ENCODE measurements around the gene NES.

Gene NES

DNA sequence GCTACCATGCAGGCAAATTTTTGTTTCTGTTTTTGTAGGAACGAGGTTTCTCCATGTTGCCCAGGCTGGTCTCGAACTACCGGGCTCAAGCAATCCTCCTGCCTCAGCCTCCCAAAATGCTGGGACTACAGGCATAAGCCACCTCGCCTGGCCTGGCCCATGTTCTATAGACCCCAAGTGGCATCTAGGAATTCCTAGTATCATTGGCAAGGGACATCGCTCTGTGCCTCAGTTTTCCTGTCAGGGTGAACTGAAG, 14.5 kb downstream of the NES start:
- no peak for DNase-seq

- DNase-seq, result no peak
Observed at GRCh38 chr1:156662005-156662799, 15.0 kb downstream of the NES start.

- DNase-seq, result no peak
Observed at GRCh38 chr1:156660752-156661112, 16.5 kb downstream of the NES start.

DNA sequence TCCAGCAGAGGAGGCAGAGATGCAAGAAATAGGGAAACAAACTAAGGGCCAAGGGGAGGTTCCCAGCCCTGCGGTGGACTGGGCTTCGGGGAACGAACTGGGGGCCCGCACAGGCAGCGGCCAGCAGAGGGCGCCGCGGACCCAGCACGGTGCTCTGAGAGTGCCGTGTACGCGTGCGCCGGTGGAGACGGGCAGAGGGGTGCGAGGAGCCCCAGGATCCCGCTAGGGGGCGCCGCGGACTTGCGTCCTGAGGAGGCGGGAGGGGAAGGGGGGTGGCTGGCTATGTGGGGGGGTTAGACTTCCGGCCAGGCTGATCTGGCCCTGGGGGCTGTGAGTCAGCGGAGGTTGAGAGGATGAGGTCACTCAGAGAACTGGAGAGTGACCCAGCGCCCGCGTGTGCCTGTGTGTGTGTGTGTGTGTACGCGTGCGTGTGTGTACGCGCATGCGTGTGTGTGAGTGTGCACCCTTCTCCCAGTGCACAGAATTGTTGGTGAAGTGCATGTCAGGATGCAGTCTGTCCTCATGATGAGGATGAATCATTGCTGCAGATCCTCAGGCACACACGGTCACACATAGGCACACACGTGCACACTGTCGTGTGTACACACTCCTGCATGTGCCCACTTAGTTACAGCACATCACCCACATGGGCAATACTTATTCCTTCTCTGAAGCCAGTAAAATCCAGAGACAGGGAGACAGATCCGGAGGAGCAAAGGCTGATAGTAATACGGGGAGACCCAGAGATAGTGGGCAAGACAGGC, 17.0 kb downstream of the NES start:
- peak; percentile 97 for DNase-seq

DNA sequence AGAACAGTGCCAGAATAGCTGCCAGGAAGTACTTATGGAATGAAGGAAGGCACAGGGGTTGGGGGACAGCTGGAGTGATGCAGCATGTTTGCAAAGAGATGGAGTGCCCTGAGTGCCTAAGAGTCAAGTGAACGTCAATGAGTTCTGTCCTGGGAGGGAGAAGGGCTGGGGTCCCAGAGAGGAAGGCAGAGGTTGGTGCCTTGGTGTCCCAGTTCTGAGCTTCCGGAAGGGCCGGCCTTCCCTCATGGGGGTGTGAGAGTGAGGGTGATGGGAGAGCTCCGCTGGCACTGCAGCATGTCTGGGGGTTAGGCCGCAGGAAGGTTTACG, 17.6 kb downstream of the NES start:
- no peak for DNase-seq

GRCh38 chr1:156658945-156659574, 18.1 kb downstream of the NES start:
- no peak for DNase-seq

DNA sequence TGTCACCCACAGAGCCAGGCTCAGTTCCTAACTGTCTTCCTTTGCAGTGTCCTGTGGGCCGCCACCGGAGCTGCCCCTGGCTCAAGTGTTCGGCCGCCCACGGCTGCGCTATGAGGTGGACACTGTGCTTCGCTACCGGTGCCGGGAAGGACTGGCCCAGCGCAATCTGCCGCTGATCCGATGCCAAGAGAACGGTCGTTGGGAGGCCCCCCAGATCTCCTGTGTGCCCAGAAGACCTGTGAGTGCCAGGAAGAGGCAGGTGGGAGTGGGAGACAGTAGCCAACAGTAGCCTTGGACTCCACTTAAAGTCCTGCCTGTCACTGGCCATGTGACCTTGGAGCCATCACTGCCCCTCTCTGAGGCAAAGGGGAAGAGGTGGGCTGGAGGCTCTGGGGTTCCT, 18.7 kb downstream of the NES start:
- DNase-seq, result no peak

DNA sequence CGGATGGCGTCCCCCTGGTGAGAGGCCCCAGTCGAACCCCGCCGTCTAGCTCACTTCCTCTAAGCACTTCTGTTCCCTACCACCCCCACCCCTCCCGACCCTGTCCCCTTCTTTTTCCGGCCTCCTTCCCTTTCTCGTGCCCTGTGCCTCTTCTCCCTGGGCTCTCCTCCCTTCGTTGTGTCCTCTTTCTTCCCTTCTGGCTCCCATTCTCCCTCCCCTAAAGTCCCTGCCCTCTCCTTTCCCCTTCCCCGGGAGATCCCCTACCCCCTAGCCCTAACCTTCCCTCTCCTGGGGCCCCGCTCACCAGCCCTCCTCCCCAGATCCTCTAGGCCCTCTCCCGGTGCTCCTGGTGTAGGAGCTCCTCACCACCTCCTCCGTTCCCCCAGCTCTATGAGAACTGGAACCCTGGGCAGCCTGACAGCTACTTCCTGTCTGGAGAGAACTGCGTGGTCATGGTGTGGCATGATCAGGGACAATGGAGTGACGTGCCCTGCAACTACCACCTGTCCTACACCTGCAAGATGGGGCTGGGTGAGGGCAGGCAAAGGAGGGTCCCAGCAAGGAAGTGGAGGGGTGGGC, 19.4 kb downstream of the NES start:
- DNase-seq, result no peak

DNA sequence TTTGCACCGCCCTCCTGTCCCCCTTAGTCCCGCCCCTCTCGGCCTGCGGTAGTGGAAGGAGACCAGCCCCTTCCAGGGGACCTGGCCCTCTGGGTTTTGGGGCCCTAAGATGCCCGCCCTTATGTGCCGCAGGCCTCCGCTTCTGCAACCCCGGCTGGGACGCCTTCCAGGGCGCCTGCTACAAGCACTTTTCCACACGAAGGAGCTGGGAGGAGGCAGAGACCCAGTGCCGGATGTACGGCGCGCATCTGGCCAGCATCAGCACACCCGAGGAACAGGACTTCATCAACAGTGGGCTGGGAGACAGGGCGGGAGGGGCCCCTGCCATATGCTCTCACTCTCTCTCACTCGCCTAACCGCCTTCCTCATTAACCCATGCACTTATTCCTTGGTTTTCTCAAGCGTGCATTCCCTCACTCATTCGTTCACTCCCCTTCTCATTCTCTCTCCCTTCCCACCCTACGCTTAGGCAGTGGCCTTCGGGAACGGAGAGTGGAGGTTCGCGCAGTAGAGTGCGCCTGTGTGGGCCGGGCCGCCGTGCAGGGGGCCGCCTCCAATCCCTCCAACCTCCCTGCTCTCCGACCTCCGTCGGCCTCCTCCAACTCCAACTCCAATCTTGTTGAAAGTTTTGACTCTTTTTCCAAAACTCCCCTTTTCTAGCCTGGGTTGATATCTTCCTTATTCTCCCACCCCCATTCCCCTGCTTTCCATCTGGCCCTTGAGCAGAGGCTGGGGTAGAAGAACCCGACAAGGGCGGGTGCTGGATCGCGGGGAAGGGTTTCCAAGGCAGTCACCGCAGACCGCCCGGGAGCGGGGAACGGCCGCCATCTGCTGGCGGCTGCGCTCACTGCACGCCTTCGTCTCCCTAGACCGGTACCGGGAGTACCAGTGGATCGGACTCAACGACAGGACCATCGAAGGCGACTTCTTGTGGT, 20.1 kb downstream of the NES start:
- DNase-seq, result peak; percentile 65

DNA sequence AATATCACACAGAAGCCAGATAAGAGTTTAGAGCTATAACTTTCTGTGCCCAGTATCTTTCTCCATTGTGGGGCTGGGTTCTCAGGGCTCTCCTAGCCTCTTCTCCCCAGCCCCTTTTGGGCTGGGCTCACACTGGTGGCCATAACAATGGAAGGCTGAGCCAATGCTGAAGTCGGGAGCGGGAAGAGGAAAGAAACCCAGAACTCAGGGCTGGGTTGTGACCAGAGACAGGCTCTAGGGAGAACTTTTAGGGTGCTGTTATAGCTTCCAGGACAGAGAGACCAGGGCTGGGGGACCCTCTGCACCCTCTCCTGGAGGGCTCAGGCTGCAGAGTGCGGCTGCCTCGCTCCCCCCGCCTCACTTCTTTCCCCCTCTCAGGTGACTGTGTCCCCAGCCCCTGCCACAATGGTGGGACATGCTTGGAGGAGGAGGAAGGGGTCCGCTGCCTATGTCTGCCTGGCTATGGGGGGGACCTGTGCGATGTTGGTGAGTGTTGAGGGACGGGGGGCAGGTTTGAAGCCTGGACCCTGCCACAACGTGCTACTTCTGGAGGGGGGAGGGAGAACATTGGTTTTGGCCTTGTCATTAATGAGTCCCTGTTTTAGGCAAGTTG, 21.2 kb downstream of the NES start:
- no peak for DNase-seq

DNA sequence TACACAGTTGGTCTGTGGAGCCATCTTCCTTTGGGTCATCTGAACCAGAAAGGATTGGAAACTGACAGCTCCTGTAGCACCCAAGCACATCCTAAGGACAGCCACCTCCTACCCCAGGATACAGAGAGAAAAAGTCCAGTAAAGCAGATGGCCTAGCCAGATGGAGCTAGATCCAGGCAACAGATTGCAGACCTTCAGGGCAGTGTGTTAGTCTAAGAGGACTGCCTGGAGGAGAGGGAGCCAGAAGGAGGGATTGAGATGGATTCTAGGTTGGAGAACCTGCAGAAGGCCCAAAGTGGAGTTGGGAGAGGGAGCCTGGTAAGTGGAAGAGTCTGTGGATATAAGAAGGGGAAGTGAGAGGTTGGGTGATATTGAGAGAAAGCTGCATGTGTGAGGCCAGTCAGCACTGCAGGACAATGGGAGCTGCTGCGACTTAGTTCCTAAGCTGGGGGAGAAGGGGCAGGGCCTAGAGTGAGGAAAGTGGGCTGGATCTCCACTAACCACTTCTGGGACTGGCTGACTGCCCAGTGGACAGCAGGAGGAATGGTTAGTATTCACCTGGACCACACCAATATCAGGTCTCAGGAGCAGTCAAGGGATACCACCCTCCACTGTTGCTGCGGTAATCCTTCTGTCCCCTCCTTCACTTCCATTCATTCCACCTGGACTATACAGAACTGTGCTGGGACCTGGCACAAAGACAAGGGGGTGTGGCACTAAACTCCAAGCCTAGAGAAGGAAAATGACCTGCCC, 21.9 kb downstream of the NES start:
- peak; percentile 37 for DNase-seq

- no peak for DNase-seq
Observed at GRCh38 chr1:156654700-156655099, 22.5 kb downstream of the NES start.

- no peak for DNase-seq
Observed at GRCh38 chr1:156652992-156653355, 24.2 kb downstream of the NES start.

- DNase-seq, result peak; percentile 70
Observed at GRCh38 chr1:156652131-156652991, 24.8 kb downstream of the NES start.

GRCh38 chr1:156648951-156649350, 28.3 kb downstream of the NES start:
- no peak for DNase-seq

- no peak for DNase-seq
Observed at GRCh38 chr1:156648496-156648895, 28.7 kb downstream of the NES start.

GRCh38 chr1:156647351-156647750, 29.9 kb downstream of the NES start:
- no peak for DNase-seq

GRCh38 chr1:156646738-156647211, 30.4 kb downstream of the NES start:
- no peak for DNase-seq

DNA sequence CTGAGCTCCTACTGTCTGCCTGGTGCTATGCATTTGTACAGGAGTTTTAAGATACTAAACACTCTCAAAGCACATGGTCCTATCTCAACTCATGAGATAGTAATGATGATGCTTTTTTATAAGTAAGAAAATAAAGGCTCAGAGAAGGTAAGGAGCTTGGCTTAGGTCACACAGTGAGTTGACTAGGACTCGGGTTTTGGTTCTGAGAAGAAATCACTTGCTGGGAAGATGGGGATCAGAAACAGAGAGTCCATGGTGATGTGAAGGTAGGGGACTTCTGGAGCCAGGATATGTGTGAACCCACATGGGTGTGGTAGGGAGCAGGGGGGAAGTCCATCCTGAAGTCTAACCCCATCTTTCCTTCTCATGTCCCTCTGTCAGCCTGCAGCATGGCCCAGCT, 31.5 kb downstream of the NES start:
- no peak for DNase-seq

- no peak for DNase-seq
Observed at GRCh38 chr1:156645056-156645455, 32.2 kb downstream of the NES start.

- no peak for DNase-seq
Observed at GRCh38 chr1:156644640-156645039, 32.6 kb downstream of the NES start.

Measured in RPMI8226 (cell line).